ENCODE results near the gene SEMA3A. TPM values are rescaled to one million over a fixed set of nuclear protein-coding genes. Genes with fewer than 3 reads are reported as not detected.

The SEMA3A gene
- total and polyA plus RNA-seq, 2 of the 13 experiments (the other 11 are each of a cell fraction or from before 2014, with no cell fraction given), result 0.29 to 1.2 TPM

DNA sequence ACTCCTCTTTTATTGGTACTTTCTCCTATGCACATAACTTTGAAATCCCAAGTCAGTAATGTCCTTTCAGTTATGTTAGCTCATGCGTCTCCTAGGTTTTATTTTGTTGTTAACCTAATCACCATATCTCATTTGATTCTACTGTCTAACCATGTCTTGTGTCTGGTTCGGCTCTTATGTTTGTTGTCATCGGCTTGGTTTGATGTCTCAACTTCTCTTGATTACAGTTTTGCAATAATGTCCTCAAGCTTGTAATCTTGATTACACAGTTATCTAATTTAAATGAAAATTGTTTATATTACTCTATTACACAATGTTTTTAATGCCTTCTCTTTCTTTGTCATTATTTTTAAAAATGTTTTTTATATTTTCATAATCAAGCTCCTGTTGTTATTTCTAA lies 35.9 kb upstream of the SEMA3A start:
- Histone ChIP-seq H3K27me3 (ENCODE audit: control insufficient read depth in 1 of 2, insufficient read depth in 2 of 2, low read length in 2 of 2) (no peaks in the 10 kb centered on the region), H4K20me1 (ENCODE audit: insufficient read depth, low read length) (no peaks in the 10 kb centered on the region), H2AFZ (ENCODE audit: low read length) (no peak overlapping the region), H3K9ac (ENCODE audit: insufficient read depth, low read depth, low read length) (no peak overlapping the region), H3K4me1 (ENCODE audit: insufficient read depth, low read length) (no peaks in the 10 kb centered on the region), H3K9me3 (ENCODE audit: low read length) (no peaks in the 10 kb centered on the region), H3K4me3 (replicated peaks in 1 of 3; ENCODE audit: insufficient read depth in 1 of 3, low read depth in 2 of 3, low read length in 3 of 3) (no peak overlapping the region), H3K79me2 (ENCODE audit: insufficient read depth, low read length) (no peaks in the 10 kb centered on the region), H3K27ac (ENCODE audit: extremely low read length, insufficient read depth, low read length) (no peak overlapping the region), H3K36me3 (replicated peaks in 1 of 2; ENCODE audit: control insufficient read depth in 1 of 2, insufficient read depth in 2 of 2, low read length in 2 of 2) (no peaks in the 10 kb centered on the region), H3K4me2 (ENCODE audit: low read depth, low read length) (no peak overlapping the region)
- intact Hi-C loops (cut with micrococcal nuclease; ENCODE audit: unreplicated experiment) (no loop called here), in situ Hi-C loops (cut with HindIII; ENCODE audit: extremely low pct_ligation_motif_present, low pct_unique_long_range_greater_than_20kb) (no loop called here)
- ATAC-seq, result no peak
- WGBS (ENCODE audit: low lambda C conversion rate), result 4% methylated on average over 3 of the region's 3 CpGs
- BruUV-seq (replicated peaks), result no TSS peak
- no peak for FAIRE-seq
- CTCF ChIA-PET (ENCODE audit: low intra/inter-chr PET ratio, low total read pairs), result no interaction called here
- POLR2A ChIA-PET, result no interaction called here
- TF ChIP-seq HOXA5 (CRISPR knock-in tag; IDR thresholded peaks at IDR 0.05), result no peak
- no peak for TF ChIP-seq MTF1 (CRISPR knock-in tag; IDR thresholded peaks at IDR 0.05)
- no peak for TF ChIP-seq SRSF4 (IDR thresholded peaks at IDR 0.05; ENCODE audit: low read depth, low read length, poor library complexity, severe bottlenecking)
- no peak for TF ChIP-seq ZNF816 (CRISPR knock-in tag; IDR thresholded peaks at IDR 0.05; ENCODE audit: borderline replicate concordance)
- no peak for TF ChIP-seq ZNF563 (CRISPR knock-in tag; IDR thresholded peaks at IDR 0.05)
- no peak for TF ChIP-seq ZFP36L1 (CRISPR knock-in tag; IDR thresholded peaks at IDR 0.05)
- no peak for DNase-seq (ENCODE audit: low spot score)

DNA sequence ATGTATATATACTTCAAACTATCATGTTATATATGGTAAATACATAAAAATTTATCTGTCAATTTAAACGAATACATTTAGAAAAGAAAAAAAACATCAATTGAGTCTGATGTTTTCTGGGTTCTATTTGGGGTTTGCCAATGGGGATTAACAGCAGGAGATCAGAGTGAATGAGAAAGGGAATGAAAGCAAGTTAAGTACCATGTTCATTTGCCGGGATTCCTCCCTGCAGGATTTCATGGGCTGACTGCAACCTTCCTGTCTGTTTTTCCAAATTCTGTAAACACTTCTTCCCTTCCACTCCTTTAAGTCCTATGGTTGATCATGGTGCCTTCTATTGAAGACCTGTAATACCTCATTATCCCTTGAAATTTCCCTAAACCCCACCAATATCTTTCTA lies 33.9 kb upstream of the SEMA3A start:
- no peaks in the 10 kb centered on the region for H3K79me2 ChIP-seq (ENCODE audit: insufficient read depth, low read length)
- FAIRE-seq (no peak), DNase-seq (ENCODE audit: low spot score) (no peak), ATAC-seq (no peak)
- CTCF ChIA-PET (ENCODE audit: low intra/inter-chr PET ratio, low total read pairs), result no interaction called here
- no peaks in the 10 kb centered on the region for H3K27me3 ChIP-seq (ENCODE audit: control insufficient read depth in 1 of 2, insufficient read depth in 2 of 2, low read length in 2 of 2)
- H3K9me3 ChIP-seq (ENCODE audit: low read length), result no peaks in the 10 kb centered on the region
- H3K36me3 ChIP-seq (replicated peaks in 1 of 2; ENCODE audit: control insufficient read depth in 1 of 2, insufficient read depth in 2 of 2, low read length in 2 of 2), result no peaks in the 10 kb centered on the region
- H3K4me3 ChIP-seq (replicated peaks in 1 of 3; ENCODE audit: insufficient read depth in 1 of 3, low read depth in 2 of 3, low read length in 3 of 3), result no peak overlapping the region
- no peak overlapping the region for H2AFZ ChIP-seq (ENCODE audit: low read length)
- H4K20me1 ChIP-seq (ENCODE audit: insufficient read depth, low read length), result no peaks in the 10 kb centered on the region
- POLR2A ChIA-PET, result no interaction called here
- H3K4me1 ChIP-seq (ENCODE audit: insufficient read depth, low read length), result no peaks in the 10 kb centered on the region
- BruUV-seq (replicated peaks), result no TSS peak
- intact Hi-C loops (cut with micrococcal nuclease; ENCODE audit: unreplicated experiment), result no loop called here
- no peak overlapping the region for H3K9ac ChIP-seq (ENCODE audit: insufficient read depth, low read depth, low read length)
- no peak overlapping the region for H3K4me2 ChIP-seq (ENCODE audit: low read depth, low read length)
- 3% methylated on average over 2 of the region's 2 CpGs for WGBS (ENCODE audit: low lambda C conversion rate)
- no peak overlapping the region for H3K27ac ChIP-seq (ENCODE audit: extremely low read length, insufficient read depth, low read length)
- in situ Hi-C loops (cut with HindIII; ENCODE audit: extremely low pct_ligation_motif_present, low pct_unique_long_range_greater_than_20kb), result no loop called here
- TF ChIP-seq, protein P1, sequence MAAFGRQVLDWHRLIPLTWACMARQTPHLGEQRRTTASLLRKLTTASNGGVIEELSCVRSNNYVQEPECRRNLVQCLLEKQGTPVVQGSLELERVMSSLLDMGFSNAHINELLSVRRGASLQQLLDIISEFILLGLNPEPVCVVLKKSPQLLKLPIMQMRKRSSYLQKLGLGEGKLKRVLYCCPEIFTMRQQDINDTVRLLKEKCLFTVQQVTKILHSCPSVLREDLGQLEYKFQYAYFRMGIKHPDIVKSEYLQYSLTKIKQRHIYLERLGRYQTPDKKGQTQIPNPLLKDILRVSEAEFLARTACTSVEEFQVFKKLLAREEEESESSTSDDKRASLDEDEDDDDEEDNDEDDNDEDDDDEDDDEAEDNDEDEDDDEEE (CRISPR knock-in tag; IDR thresholded peaks at IDR 0.05), result no peak
- no peak for TF ChIP-seq MZF1 (CRISPR knock-in tag; IDR thresholded peaks at IDR 0.05; ENCODE audit: borderline replicate concordance)
- no peak for TF ChIP-seq PRDM10 (CRISPR knock-in tag; IDR thresholded peaks at IDR 0.05; ENCODE audit: low read depth)
- no peak for TF ChIP-seq KLF15 (CRISPR knock-in tag; IDR thresholded peaks at IDR 0.05; ENCODE audit: borderline replicate concordance)
- TF ChIP-seq, protein P2, sequence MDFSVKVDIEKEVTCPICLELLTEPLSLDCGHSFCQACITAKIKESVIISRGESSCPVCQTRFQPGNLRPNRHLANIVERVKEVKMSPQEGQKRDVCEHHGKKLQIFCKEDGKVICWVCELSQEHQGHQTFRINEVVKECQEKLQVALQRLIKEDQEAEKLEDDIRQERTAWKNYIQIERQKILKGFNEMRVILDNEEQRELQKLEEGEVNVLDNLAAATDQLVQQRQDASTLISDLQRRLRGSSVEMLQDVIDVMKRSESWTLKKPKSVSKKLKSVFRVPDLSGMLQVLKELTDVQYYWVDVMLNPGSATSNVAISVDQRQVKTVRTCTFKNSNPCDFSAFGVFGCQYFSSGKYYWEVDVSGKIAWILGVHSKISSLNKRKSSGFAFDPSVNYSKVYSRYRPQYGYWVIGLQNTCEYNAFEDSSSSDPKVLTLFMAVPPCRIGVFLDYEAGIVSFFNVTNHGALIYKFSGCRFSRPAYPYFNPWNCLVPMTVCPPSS (IDR thresholded peaks at IDR 0.05), result no peak
- no peak for TF ChIP-seq CEBPB (IDR thresholded peaks at IDR 0.05; ENCODE audit: borderline replicate concordance, low read depth, low read length)
